ENCODE data around the gene CD46. TPM values are rescaled to one million over a fixed set of nuclear protein-coding genes. Genes with fewer than 3 reads are reported as not detected.
A peak's percentile ranks its signal among the peaks of the same experiment; 100 is the strongest.

CD46 gene
- total and polyA plus RNA-seq, 5 donors = 56.3 to 94.2 (median 84.3) TPM

DNA sequence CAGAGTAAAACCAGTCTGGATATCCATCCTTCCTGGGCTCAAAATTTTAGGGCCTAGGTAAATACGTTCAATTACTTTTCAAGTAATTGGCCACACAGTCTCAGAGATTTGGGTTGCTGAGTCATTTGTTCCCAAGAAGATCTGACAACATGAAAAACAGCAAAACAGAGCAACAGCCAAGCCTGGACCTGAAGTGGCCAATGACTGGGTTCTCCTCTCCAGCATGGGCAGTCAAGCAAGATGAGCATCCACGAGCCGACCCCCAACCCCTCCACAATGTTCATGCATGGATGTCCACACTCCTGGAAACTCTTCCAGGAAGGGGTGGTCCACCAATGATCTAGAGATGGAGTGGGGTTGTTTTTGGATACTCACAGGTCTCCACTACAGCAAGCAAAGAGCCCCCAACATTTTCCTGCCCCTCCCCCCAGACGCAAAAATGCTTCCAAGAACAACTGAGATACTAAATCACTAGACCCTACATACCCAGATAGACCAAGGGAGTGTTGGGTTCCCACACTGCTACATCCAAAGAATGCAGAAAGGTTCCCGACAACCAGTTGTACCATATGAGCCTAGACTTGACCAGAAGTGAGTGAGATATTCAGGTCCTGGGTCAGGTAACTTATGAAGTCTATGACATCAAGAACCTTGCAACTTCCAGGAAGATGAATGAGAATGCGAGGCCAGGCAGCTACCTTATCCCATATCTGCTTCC is 73.0 kb downstream of the CD46 start:
- WGBS = 87% methylated on average over 6 of the region's 6 CpGs
- H3K27me3 ChIP-seq (ENCODE audit: control insufficient read depth, insufficient read depth) = no peaks in the 10 kb centered on the region
- DNase-seq = peak in 1 of 3 donors; percentile 76
- intact Hi-C loops (cut with DNase I) = loop anchor here in 3 of 4 donors (5.0 to 10.0 kb wide), 3 partner anchors 42 to 140 kb away; no protein-coding TSS in a partner anchor
- H3K27ac ChIP-seq (ENCODE audit: low read length) = peak overlapping the region; percentile 100
- H3K4me1 ChIP-seq (ENCODE audit: control insufficient read depth, insufficient read depth, low read length) = peaks cover 28% of the 10 kb centered on the region
- no peak for ATAC-seq
- H3K9me3 ChIP-seq (ENCODE audit: control insufficient read depth, low read length) = no peaks in the 10 kb centered on the region
- H3K4me3 ChIP-seq (ENCODE audit: low read length) = peak overlapping the region; percentile 1

GRCh38 chr1:207825409-207825695 is 73.5 kb downstream of the CD46 start:
- no peak for DNase-seq
- intact Hi-C loops (cut with DNase I) = loop anchor here in 2 of 4 donors (5.0 to 10.0 kb wide), 2 partner anchors 42 to 139 kb away; no protein-coding TSS in a partner anchor

DNA sequence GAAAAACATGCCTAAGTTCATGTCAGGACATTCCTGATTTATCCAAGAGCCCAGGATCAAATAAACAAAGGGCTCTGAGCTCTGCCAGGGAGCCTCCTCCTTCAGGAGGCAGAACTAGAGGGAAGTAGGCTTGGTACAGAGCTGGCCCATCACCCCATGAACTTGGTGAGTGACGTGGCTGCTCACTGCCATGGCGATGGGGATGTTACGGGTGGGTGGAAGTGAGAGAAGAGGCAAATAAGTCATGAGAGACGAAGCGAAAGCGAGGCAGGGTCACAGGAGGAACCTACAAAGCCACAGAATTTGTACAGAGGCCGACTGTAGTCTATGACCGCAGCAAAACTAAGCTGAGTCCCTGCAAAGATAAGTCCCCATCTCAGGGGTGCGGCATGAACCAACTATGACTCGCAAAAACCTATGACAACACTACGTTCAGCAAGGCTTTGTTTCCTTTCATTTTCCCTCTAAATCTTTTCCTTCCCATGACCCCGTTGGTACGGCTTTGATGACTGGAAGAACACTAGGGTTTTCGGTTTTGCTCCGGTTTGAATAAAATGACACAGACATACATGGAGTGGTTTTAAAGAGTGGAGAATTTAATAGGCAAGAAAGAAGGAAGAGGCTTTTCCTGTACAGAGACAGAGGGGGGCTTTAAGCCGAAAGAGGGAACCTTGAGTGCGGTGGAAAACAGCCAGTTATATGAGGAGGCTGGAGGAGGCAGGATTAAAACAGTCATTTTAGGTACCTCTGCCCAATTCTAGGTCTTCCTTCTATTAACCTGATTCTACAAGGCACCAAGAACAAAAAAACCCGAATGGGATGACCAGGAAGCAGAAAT is 74.1 kb downstream of the CD46 start:
- peak overlapping the region; percentile 1 for H3K4me3 ChIP-seq (ENCODE audit: low read length)
- peaks cover 34% of the 10 kb centered on the region for H3K4me1 ChIP-seq (ENCODE audit: control insufficient read depth, insufficient read depth, low read length)
- H3K27me3 ChIP-seq (ENCODE audit: control insufficient read depth, insufficient read depth) = no peaks in the 10 kb centered on the region
- peak overlapping the region; percentile 100 for H3K27ac ChIP-seq (ENCODE audit: low read length)
- WGBS = 48% methylated on average over 18 of the region's 18 CpGs
- no peaks in the 10 kb centered on the region for H3K9me3 ChIP-seq (ENCODE audit: control insufficient read depth, low read length)
- DNase-seq (peak; percentile 77 to 89 (median 84)), ATAC-seq (peak; percentile 36 to 40)
- intact Hi-C loops (cut with DNase I) = loop anchor here in 2 of 4 donors (5.0 to 10.0 kb wide), 2 partner anchors 41 to 139 kb away; no protein-coding TSS in a partner anchor

More at GRCh38 chr1:207825409-207825695, 73.5 kb downstream of the CD46 start:
- H3K4me1 ChIP-seq (ENCODE audit: control insufficient read depth, insufficient read depth, low read length) = peaks cover 28% of the 10 kb centered on the region
- WGBS = 47% methylated on average over 2 of the region's 2 CpGs
- H3K4me3 ChIP-seq (ENCODE audit: low read length) = peak overlapping the region; percentile 1
- ATAC-seq = no peak
- H3K27me3 ChIP-seq (ENCODE audit: control insufficient read depth, insufficient read depth) = no peaks in the 10 kb centered on the region
- peak overlapping the region; percentile 100 for H3K27ac ChIP-seq (ENCODE audit: low read length)
- H3K9me3 ChIP-seq (ENCODE audit: control insufficient read depth, low read length) = no peaks in the 10 kb centered on the region

DNA sequence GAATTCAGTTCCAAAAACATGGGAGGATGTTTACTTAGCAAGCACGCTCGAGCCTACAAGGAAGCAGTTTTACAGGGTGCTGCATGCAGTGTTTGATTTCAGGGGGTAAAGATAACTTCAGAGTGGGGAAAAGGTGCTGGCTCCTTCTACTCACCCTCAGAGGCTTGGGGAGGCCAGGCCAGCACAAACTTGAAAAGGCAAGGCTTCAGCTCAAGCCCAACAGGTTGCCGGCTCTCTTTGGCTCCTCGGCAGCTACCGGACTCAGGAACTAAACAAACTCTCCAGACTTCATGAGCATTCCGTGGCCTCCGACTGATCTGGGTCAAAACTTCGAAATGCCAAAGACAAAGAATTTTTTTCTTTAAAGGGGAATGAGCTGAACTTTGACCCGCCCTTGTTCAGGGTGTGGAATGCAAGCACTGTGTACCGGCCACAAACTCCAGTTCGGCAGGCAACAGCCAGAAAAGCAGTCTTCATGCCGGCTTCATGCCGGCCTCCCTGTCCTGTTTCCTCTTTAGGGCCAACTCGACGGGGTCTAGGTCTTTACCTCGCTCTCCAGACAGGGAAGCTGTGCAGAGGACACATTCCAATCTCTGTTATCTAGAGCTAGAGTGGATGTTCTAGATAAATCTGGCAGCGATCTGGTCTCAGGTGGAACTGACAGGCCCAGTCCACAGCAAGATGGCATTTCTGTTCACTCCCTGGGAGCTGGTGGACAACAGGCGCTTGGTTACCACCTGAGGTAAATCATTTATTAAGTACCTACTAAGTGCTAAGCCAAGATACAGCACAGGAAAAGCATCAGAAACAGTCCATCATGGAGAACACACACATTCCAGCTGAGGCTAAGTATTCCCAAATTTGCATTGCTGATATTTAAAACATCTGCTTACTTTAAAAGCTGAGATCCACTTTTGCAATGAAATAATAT is 75.0 kb downstream of the CD46 start:
- peak overlapping the region; percentile 100 for H3K27ac ChIP-seq (ENCODE audit: low read length)
- H3K4me1 ChIP-seq (ENCODE audit: control insufficient read depth, insufficient read depth, low read length) = peaks cover 42% of the 10 kb centered on the region
- intact Hi-C loops (cut with DNase I) = loop anchor here in 2 of 4 donors (5.0 to 10.0 kb wide), 2 partner anchors 40 to 138 kb away; no protein-coding TSS in a partner anchor
- ATAC-seq (no peak), DNase-seq (peak in 1 of 3 donors; percentile 70)
- no peaks in the 10 kb centered on the region for H3K9me3 ChIP-seq (ENCODE audit: control insufficient read depth, low read length)
- no peaks in the 10 kb centered on the region for H3K27me3 ChIP-seq (ENCODE audit: control insufficient read depth, insufficient read depth)
- H3K4me3 ChIP-seq (ENCODE audit: low read length) = peak overlapping the region; percentile 1
- WGBS = 22% methylated on average over 18 of the region's 18 CpGs

- DNase-seq (no peak), ATAC-seq (no peak)
- H3K4me3 ChIP-seq (ENCODE audit: low read length) = no peak overlapping the region
- H3K4me1 ChIP-seq (ENCODE audit: control insufficient read depth, insufficient read depth, low read length) = peaks cover 44% of the 10 kb centered on the region
- no peaks in the 10 kb centered on the region for H3K9me3 ChIP-seq (ENCODE audit: control insufficient read depth, low read length)
- no peaks in the 10 kb centered on the region for H3K27me3 ChIP-seq (ENCODE audit: control insufficient read depth, insufficient read depth)
- peak overlapping the region; percentile 81 for H3K27ac ChIP-seq (ENCODE audit: low read length)
- 91% methylated on average over 2 of the region's 2 CpGs for WGBS
- intact Hi-C loops (cut with DNase I) = loop anchor here in 2 of 4 donors (5.0 to 10.0 kb wide), 2 partner anchors 40 to 137 kb away; no protein-coding TSS in a partner anchor
Observed at GRCh38 chr1:207827488-207827830, 75.6 kb downstream of the CD46 start.

- H3K27me3 ChIP-seq (ENCODE audit: control insufficient read depth, insufficient read depth) = no peaks in the 10 kb centered on the region
- intact Hi-C loops (cut with DNase I) = loop anchor here in 3 of 4 donors (2.0 to 10.0 kb wide), 4 partner anchors 39 to 137 kb away; no protein-coding TSS in a partner anchor
- H3K4me1 ChIP-seq (ENCODE audit: control insufficient read depth, insufficient read depth, low read length) = peaks cover 46% of the 10 kb centered on the region
- no peaks in the 10 kb centered on the region for H3K9me3 ChIP-seq (ENCODE audit: control insufficient read depth, low read length)
- no peak for DNase-seq
- no peak for ATAC-seq
- peak overlapping the region; percentile 71 for H3K27ac ChIP-seq (ENCODE audit: low read length)
- WGBS = 59% methylated on average over 5 of the region's 5 CpGs
- H3K4me3 ChIP-seq (ENCODE audit: low read length) = no peak overlapping the region
Observed at GRCh38 chr1:207828046-207828445, 76.2 kb downstream of the CD46 start.

DNA sequence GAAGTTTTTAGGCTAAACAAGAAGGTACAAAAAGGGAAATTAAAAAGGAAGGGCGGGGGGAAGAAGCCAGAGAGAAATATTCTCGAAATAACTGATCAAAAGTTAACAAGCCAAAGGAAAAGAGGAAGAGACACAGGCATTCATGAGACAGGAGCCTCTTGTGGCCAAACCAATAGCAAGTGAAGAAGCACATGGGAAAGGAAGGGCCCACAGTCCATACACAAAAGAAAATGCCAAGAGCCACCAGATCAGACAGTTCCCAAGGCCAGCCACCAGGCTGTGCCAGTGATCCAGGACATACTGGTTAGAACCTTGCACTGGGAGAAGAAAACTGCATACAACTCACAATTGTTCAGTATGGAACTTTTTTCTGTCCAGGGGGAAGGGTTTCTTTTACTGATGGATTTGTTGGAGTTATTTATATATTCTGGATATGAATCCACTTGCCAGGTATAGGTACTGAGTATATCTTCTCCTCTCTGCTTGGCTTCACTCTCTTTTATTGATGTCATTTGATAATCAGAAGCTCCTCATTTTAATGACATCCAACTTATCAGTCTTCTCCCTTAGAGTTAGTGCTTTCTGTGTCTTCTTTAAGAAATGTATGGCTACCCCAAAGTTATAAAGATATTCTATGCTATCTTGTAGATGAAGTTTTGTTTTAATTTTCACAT is 76.8 kb downstream of the CD46 start:
- DNase-seq (peak; percentile 75 to 90 (median 88)), ATAC-seq (peak; percentile 60 to 65)
- peaks cover 46% of the 10 kb centered on the region for H3K4me1 ChIP-seq (ENCODE audit: control insufficient read depth, insufficient read depth, low read length)
- peak overlapping the region; percentile 71 for H3K27ac ChIP-seq (ENCODE audit: low read length)
- H3K27me3 ChIP-seq (ENCODE audit: control insufficient read depth, insufficient read depth) = no peaks in the 10 kb centered on the region
- no peak overlapping the region for H3K4me3 ChIP-seq (ENCODE audit: low read length)
- 51% methylated on average over 2 of the region's 2 CpGs for WGBS
- intact Hi-C loops (cut with DNase I) = loop anchor here in 3 of 4 donors (2.0 to 10.0 kb wide), 4 partner anchors 39 to 136 kb away; no protein-coding TSS in a partner anchor
- no peaks in the 10 kb centered on the region for H3K9me3 ChIP-seq (ENCODE audit: control insufficient read depth, low read length)

- intact Hi-C loops (cut with DNase I) = loop anchor here in 3 of 4 donors (2.0 to 10.0 kb wide), 4 partner anchors 38 to 135 kb away; no protein-coding TSS in a partner anchor
- Histone ChIP-seq H3K4me3 (ENCODE audit: low read length) (no peak overlapping the region), H3K4me1 (ENCODE audit: control insufficient read depth, insufficient read depth, low read length) (peaks cover 49% of the 10 kb centered on the region), H3K27me3 (ENCODE audit: control insufficient read depth, insufficient read depth) (no peaks in the 10 kb centered on the region), H3K9me3 (ENCODE audit: control insufficient read depth, low read length) (no peaks in the 10 kb centered on the region), H3K27ac (ENCODE audit: low read length) (peak overlapping the region; percentile 21)
- ATAC-seq = no peak
- no peak for DNase-seq
Observed at GRCh38 chr1:207829576-207829975, 77.7 kb downstream of the CD46 start.

DNA sequence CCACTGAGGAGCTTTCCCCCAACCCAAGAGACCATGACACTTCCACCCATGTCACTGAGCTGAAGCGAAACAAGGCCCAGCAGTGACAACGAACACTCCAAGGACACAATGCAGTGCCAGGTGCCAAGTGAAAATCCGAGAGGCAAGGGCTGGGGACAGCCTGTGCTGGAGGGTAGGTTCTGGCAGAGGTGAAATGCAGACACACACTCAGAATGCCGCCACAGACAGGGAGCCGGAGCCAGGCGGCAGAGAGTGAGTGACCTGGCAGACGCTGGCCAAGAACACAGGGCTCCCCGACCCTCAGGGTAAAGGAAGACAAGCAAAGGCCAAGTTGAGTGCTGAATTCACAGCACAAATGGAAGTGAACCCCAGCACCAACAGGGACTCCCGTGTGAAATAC is 78.9 kb downstream of the CD46 start:
- intact Hi-C loops (cut with DNase I) = loop anchor here in 1 of 4 donors (5.0 kb wide), 1 partner anchor 37 kb away; no protein-coding TSS in a partner anchor
- WGBS = 73% methylated on average over 9 of the region's 9 CpGs
- Histone ChIP-seq H3K27me3 (ENCODE audit: control insufficient read depth, insufficient read depth) (no peaks in the 10 kb centered on the region), H3K9me3 (ENCODE audit: control insufficient read depth, low read length) (no peaks in the 10 kb centered on the region), H3K27ac (ENCODE audit: low read length) (peak overlapping the region; percentile 96), H3K4me3 (ENCODE audit: low read length) (no peak overlapping the region), H3K4me1 (ENCODE audit: control insufficient read depth, insufficient read depth, low read length) (peaks cover 44% of the 10 kb centered on the region)
- ATAC-seq (peak; percentile 28 to 69), DNase-seq (peak in 1 of 3 donors; percentile 81)
